Prostate gland (tissue), 2 donors: Measurements from ENCODE around the gene PIGW. TPM values are rescaled to one million over a fixed set of nuclear protein-coding genes. Genes with fewer than 3 reads are reported as not detected.

Experiments
- DNase-seq: peaks from one replicate; pipeline ENCODE4 v3.0.0-alpha.2; 2019; ENCODE audit warnings: low spot score
- H3K27ac ChIP-seq, 2 donors: fragments of 200-600 bp; sonication (generic); 2 replicates each; pipeline ENCODE4 v1.5.1; 2017 to 2019
- H3K27me3 ChIP-seq: fragments of 200-600 bp; sonication (generic); replicated peaks from 2 replicates; pipeline ENCODE4 v1.5.1; 2019; ENCODE audit not compliant: insufficient read depth
- H3K36me3 ChIP-seq, 2 donors: fragments of 200-600 bp; sonication (generic); 1 replicate in 1 of 2; 2 replicates in 1 of 2; pipeline versions ENCODE4 v1.5.1 to v1.8.1; 2017 to 2019
- H3K4me1 ChIP-seq: fragments of 200-600 bp; sonication (generic); replicated peaks from 2 replicates; pipeline ENCODE4 v1.5.1; 2019
- H3K4me3 ChIP-seq, 2 donors: fragments of 200-600 bp; sonication (generic); 2 replicates each; pipeline ENCODE4 v1.5.1; 2017 to 2019
- H3K9me3 ChIP-seq: fragments of 200-600 bp; sonication (generic); 2 replicates; pipeline ENCODE4 v1.5.1; 2017
- CTCF ChIP-seq, 4 experiments: fragments of 200-600 bp in 2 of 4; fragments of 450-650 bp in 2 of 4; sonication (generic) in 2 of 4; IDR thresholded peaks; 1 replicate in 3 of 4; 2 replicates in 1 of 4; pipeline ENCODE4 v1.5.1; 2016 to 2019; ENCODE audit warnings: antibody characterized with exemption in 4 of 4, mild to moderate bottlenecking in 2 of 4, moderate library complexity in 2 of 4
- POLR2A ChIP-seq: fragments of 450-650 bp; IDR thresholded peaks from one replicate; pipeline ENCODE4 v1.6.1; 2016; ENCODE audit warnings: antibody characterized with exemption, mild to moderate bottlenecking
- POLR2AphosphoS5 ChIP-seq: sonication (generic); formaldehyde crosslinking; IDR thresholded peaks from one replicate; pipeline ENCODE4 v1.6.1; 2017; ENCODE audit warnings: antibody characterized with exemption
- WGBS: methylation state at CpG from one replicate; pipeline ENCODE4 v1.1.5; 2018; 5-methylcytosine and 5-hydroxymethylcytosine counted together
- intact Hi-C: fragments of 100-400 bp; cut with DNase I; formaldehyde crosslinking; loops from one replicate; pipeline ENCODE4 v1.14.2; 2022
- total RNA-seq, 2 donors: library from RNA; depleted of rRNA; stranded (reverse); fragments of >200 nt; gene quantifications; one replicate each; pipeline ENCODE4 v1.1.0, GENCODE V29; 2016

PIGW gene
- total RNA-seq, 2 donors from 2014 or later = 6.4 to 7.1 TPM

GRCh38 chr17:36547776-36548175 lies 13.0 kb downstream of the PIGW start:
- Histone ChIP-seq H3K27me3 (no peaks in the 10 kb centered on the region), H3K9me3 (no peaks in the 10 kb centered on the region), H3K4me1 (peaks cover 10% of the 10 kb centered on the region), H3K27ac (no peak overlapping the region), H3K4me3 (no peak overlapping the region), H3K36me3 (no peaks in the 10 kb centered on the region)
- DNase-seq = no peak
- intact Hi-C loops = no loop called here
- no peak for TF ChIP-seq CTCF (IDR thresholded peaks at IDR 0.05)
- TF ChIP-seq POLR2AphosphoS5 = no peak
- no peak for TF ChIP-seq POLR2A

- no peak overlapping the region for H3K4me3 ChIP-seq
- TF ChIP-seq POLR2A = no peak
- TF ChIP-seq POLR2AphosphoS5 = no peak
- TF ChIP-seq CTCF (IDR thresholded peaks at IDR 0.05) = no peak
- intact Hi-C loops = no loop called here
- H3K9me3 ChIP-seq = no peaks in the 10 kb centered on the region
- DNase-seq = no peak
- H3K27ac ChIP-seq = no peak overlapping the region
- peaks cover 14% of the 10 kb centered on the region for H3K4me1 ChIP-seq
- 80% methylated on average over 8 of the region's 8 CpGs for WGBS
- H3K27me3 ChIP-seq = no peaks in the 10 kb centered on the region
- no peaks in the 10 kb centered on the region for H3K36me3 ChIP-seq
These were observed 16.0 kb downstream of the PIGW start for GRCh38 chr17:36550491-36551417.

DNA sequence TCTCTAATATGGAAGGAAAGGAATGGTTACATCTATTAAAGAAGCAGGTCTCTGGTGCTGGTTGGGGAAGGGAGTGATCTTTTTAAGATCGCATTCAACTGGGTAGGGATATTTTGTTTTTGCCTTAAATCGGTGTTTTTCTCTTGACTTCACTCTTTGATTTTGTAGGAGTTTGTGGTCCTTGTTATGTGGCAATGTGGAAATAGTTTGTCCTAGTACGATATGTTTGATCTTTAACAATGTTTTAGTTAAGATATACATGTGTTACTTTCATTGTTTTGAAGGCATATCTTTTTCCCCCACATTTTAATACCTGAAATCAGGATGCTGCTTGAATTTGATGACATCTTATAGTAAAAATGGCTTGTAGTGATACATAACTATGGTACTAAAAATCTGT lies 18.7 kb downstream of the PIGW start:
- intact Hi-C loops = no loop called here
- 88% methylated on average over 3 of the region's 3 CpGs for WGBS
- Histone ChIP-seq H3K27me3 (no peaks in the 10 kb centered on the region), H3K4me1 (peaks cover 4% of the 10 kb centered on the region), H3K4me3 (no peak overlapping the region), H3K9me3 (no peaks in the 10 kb centered on the region), H3K36me3 (peaks cover 4% of the 10 kb centered on the region in 2 donors), H3K27ac (no peak overlapping the region)
- DNase-seq = no peak
- TF ChIP-seq POLR2AphosphoS5 = no peak
- no peak for TF ChIP-seq CTCF (IDR thresholded peaks at IDR 0.05)
- no peak for TF ChIP-seq POLR2A

GRCh38 chr17:36566081-36566480 lies 31.3 kb downstream of the PIGW start:
- Histone ChIP-seq H3K36me3 (no peaks in the 10 kb centered on the region), H3K4me1 (no peaks in the 10 kb centered on the region), H3K9me3 (no peaks in the 10 kb centered on the region), H3K27me3 (no peaks in the 10 kb centered on the region), H3K4me3 (no peak overlapping the region), H3K27ac (no peak overlapping the region)
- TF ChIP-seq CTCF (IDR thresholded peaks at IDR 0.05) (no peak), POLR2A (no peak), POLR2AphosphoS5 (no peak)
- DNase-seq = no peak
- 92% methylated on average over 4 of the region's 4 CpGs for WGBS
- intact Hi-C loops = no loop called here

DNA sequence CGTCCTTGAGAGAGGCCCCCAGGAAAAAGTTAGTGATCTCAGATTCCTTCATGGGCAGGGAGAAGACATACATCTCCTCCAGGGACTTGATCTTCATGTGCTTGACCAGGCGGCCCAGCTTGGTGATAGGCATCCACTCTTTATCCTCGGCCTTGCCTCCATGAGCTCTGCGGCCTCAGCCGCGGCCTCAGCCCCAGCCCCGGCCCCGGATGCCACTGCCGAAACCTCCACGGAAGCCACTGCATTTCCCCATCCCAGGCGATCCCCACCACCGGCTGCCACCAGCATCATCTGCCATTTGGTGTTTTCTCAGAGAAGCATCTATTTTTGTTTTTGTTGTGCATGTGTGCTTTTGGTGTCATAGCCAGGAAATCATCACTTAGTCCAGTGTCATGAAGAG lies 40.2 kb downstream of the PIGW start:
- Histone ChIP-seq H3K36me3 (peaks cover 0 to 8% of the 10 kb centered on the region in 2 donors), H3K9me3 (no peaks in the 10 kb centered on the region), H3K4me1 (no peaks in the 10 kb centered on the region), H3K4me3 (no peak overlapping the region), H3K27me3 (no peaks in the 10 kb centered on the region), H3K27ac (no peak overlapping the region)
- 92% methylated on average over 12 of the region's 12 CpGs for WGBS
- intact Hi-C loops = no loop called here
- DNase-seq = no peak
- no peak for TF ChIP-seq POLR2AphosphoS5
